ENCODE data around the gene SORCS2.

SORCS2 gene

GRCh38 chr4:7156328-7156727 is 36.0 kb upstream of the SORCS2 start:
- ChIA-PET CTCF (no interaction called here), POLR2A (no interaction called here)
- Histone ChIP-seq H3K4me1 (ENCODE audit: control extremely low read depth in 1 of 4, control insufficient read depth in 4 of 4, insufficient read depth in 4 of 4, low read length in 3 of 4) (no peaks in the 10 kb centered on the region), H3K36me3 (ENCODE audit: control insufficient read depth in 4 of 4, insufficient read depth in 4 of 4, low read length in 3 of 4) (no peaks in the 10 kb centered on the region), H3K27ac (ENCODE audit: insufficient read depth in 1 of 2, low read depth in 1 of 2, low read length in 2 of 2, poor library complexity in 1 of 2, severe bottlenecking in 2 of 2) (no peak overlapping the region), H3K4me3 (ENCODE audit: control insufficient read depth in 1 of 7, extremely low read depth in 1 of 7, insufficient read depth in 4 of 7, low read depth in 2 of 7, low read length in 6 of 7) (no peak overlapping the region), H3K9me3 (ENCODE audit: control extremely low read depth in 1 of 5, control insufficient read depth in 4 of 5, insufficient read depth in 2 of 5, low read depth in 1 of 5, low read length in 4 of 5) (no peaks in the 10 kb centered on the region), H3K27me3 (replicated peaks in 2 of 5; ENCODE audit: control insufficient read depth in 4 of 5, insufficient read depth in 5 of 5, low read length in 4 of 5) (peaks cover 4 to 73% (median 20%) of the 10 kb centered on the region in 5 experiments)
- WGBS (ENCODE audit: insufficient coverage), result 28% methylated on average over 10 of the region's 12 CpGs
- DNase-seq, result no peak

- Histone ChIP-seq H3K4me1 (ENCODE audit: control extremely low read depth in 1 of 4, control insufficient read depth in 4 of 4, insufficient read depth in 4 of 4, low read length in 3 of 4) (no peaks in the 10 kb centered on the region), H3K4me3 (ENCODE audit: control insufficient read depth in 1 of 7, extremely low read depth in 1 of 7, insufficient read depth in 4 of 7, low read depth in 2 of 7, low read length in 6 of 7) (no peak overlapping the region), H3K27ac (ENCODE audit: insufficient read depth in 1 of 2, low read depth in 1 of 2, low read length in 2 of 2, poor library complexity in 1 of 2, severe bottlenecking in 2 of 2) (no peak overlapping the region), H3K36me3 (ENCODE audit: control insufficient read depth in 4 of 4, insufficient read depth in 4 of 4, low read length in 3 of 4) (no peaks in the 10 kb centered on the region), H3K9me3 (ENCODE audit: control extremely low read depth in 1 of 5, control insufficient read depth in 4 of 5, insufficient read depth in 2 of 5, low read depth in 1 of 5, low read length in 4 of 5) (no peaks in the 10 kb centered on the region), H3K27me3 (replicated peaks in 2 of 5; ENCODE audit: control insufficient read depth in 4 of 5, insufficient read depth in 5 of 5, low read length in 4 of 5) (peaks cover 4 to 71% (median 23%) of the 10 kb centered on the region in 5 experiments)
- 64% methylated on average over 10 of the region's 12 CpGs for WGBS (ENCODE audit: insufficient coverage)
- ChIA-PET CTCF (interaction anchor here (0.7 kb wide), 1 partner anchor 9 kb away, joined by 3 read pairs; no protein-coding TSS in a partner anchor), POLR2A (no interaction called here)
- no peak for DNase-seq
Observed at GRCh38 chr4:7156761-7157488, 35.4 kb upstream of the SORCS2 start.

GRCh38 chr4:7157666-7158065 is 34.7 kb upstream of the SORCS2 start:
- Histone ChIP-seq H3K9me3 (ENCODE audit: control extremely low read depth in 1 of 5, control insufficient read depth in 4 of 5, insufficient read depth in 2 of 5, low read depth in 1 of 5, low read length in 4 of 5) (no peaks in the 10 kb centered on the region), H3K4me1 (ENCODE audit: control extremely low read depth in 1 of 4, control insufficient read depth in 4 of 4, insufficient read depth in 4 of 4, low read length in 3 of 4) (no peaks in the 10 kb centered on the region), H3K27me3 (replicated peaks in 2 of 5; ENCODE audit: control insufficient read depth in 4 of 5, insufficient read depth in 5 of 5, low read length in 4 of 5) (peaks cover 4 to 72% (median 23%) of the 10 kb centered on the region in 5 experiments), H3K4me3 (ENCODE audit: control insufficient read depth in 1 of 7, extremely low read depth in 1 of 7, insufficient read depth in 4 of 7, low read depth in 2 of 7, low read length in 6 of 7) (no peak overlapping the region), H3K27ac (ENCODE audit: insufficient read depth in 1 of 2, low read depth in 1 of 2, low read length in 2 of 2, poor library complexity in 1 of 2, severe bottlenecking in 2 of 2) (no peak overlapping the region), H3K36me3 (ENCODE audit: control insufficient read depth in 4 of 4, insufficient read depth in 4 of 4, low read length in 3 of 4) (no peaks in the 10 kb centered on the region)
- 94% methylated on average over 6 of the region's 8 CpGs for WGBS (ENCODE audit: insufficient coverage)
- POLR2A ChIA-PET, result no interaction called here
- no peak for DNase-seq
- CTCF ChIA-PET, result no interaction called here

DNA sequence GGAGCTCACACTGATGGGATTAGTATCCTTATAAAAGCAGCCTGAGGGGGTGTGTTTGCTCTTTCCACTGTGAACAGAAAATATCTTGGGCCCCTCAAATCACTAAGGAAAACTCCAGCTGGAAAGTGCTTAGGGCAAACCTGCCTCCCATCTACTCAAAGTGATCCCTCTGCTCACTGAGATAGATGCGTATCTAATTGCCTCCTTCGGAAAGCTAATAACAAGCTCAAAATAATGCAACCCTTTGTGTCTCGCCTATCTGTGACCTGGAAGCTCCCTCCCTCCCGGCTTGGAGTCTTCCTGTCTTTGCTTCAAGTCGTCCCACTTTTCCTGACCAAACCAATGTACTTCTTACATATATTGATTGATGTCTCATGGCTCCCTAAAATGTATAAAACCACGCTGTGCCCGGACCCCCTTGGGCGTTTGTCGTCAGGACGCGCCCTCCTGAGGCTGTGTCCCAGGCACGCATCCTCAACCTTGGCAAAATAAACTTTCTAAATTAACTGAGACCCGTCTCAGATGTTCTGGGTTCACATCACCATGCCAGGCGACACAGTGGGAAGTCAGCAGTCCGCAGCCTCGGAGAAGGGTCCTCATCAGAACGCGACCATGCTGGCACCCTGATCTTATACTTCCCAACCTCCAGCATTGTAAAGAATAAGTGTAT is 34.1 kb upstream of the SORCS2 start:
- H3K4me3 ChIP-seq (ENCODE audit: control insufficient read depth in 1 of 7, extremely low read depth in 1 of 7, insufficient read depth in 4 of 7, low read depth in 2 of 7, low read length in 6 of 7), result no peak overlapping the region
- DNase-seq, result no peak
- POLR2A ChIA-PET, result no interaction called here
- WGBS (ENCODE audit: insufficient coverage), result 85% methylated on average over 15 of the region's 18 CpGs
- H3K36me3 ChIP-seq (ENCODE audit: control insufficient read depth in 4 of 4, insufficient read depth in 4 of 4, low read length in 3 of 4), result no peaks in the 10 kb centered on the region
- H3K27ac ChIP-seq (ENCODE audit: insufficient read depth in 1 of 2, low read depth in 1 of 2, low read length in 2 of 2, poor library complexity in 1 of 2, severe bottlenecking in 2 of 2), result no peak overlapping the region
- H3K9me3 ChIP-seq (ENCODE audit: control extremely low read depth in 1 of 5, control insufficient read depth in 4 of 5, insufficient read depth in 2 of 5, low read depth in 1 of 5, low read length in 4 of 5), result no peaks in the 10 kb centered on the region
- H3K4me1 ChIP-seq (ENCODE audit: control extremely low read depth in 1 of 4, control insufficient read depth in 4 of 4, insufficient read depth in 4 of 4, low read length in 3 of 4), result no peaks in the 10 kb centered on the region
- peaks cover 4 to 75% (median 23%) of the 10 kb centered on the region in 5 experiments for H3K27me3 ChIP-seq (replicated peaks in 2 of 5; ENCODE audit: control insufficient read depth in 4 of 5, insufficient read depth in 5 of 5, low read length in 4 of 5)
- CTCF ChIA-PET, result no interaction called here

- Histone ChIP-seq H3K9me3 (ENCODE audit: control extremely low read depth in 1 of 5, control insufficient read depth in 4 of 5, insufficient read depth in 2 of 5, low read depth in 1 of 5, low read length in 4 of 5) (no peaks in the 10 kb centered on the region), H3K4me1 (ENCODE audit: control extremely low read depth in 1 of 4, control insufficient read depth in 4 of 4, insufficient read depth in 4 of 4, low read length in 3 of 4) (no peaks in the 10 kb centered on the region), H3K27me3 (replicated peaks in 2 of 5; ENCODE audit: control insufficient read depth in 4 of 5, insufficient read depth in 5 of 5, low read length in 4 of 5) (peaks cover under 1 to 70% (median 21%) of the 10 kb centered on the region in 5 experiments), H3K27ac (ENCODE audit: insufficient read depth in 1 of 2, low read depth in 1 of 2, low read length in 2 of 2, poor library complexity in 1 of 2, severe bottlenecking in 2 of 2) (no peak overlapping the region), H3K4me3 (ENCODE audit: control insufficient read depth in 1 of 7, extremely low read depth in 1 of 7, insufficient read depth in 4 of 7, low read depth in 2 of 7, low read length in 6 of 7) (no peak overlapping the region), H3K36me3 (ENCODE audit: control insufficient read depth in 4 of 4, insufficient read depth in 4 of 4, low read length in 3 of 4) (no peaks in the 10 kb centered on the region)
- DNase-seq, result no peak
- POLR2A ChIA-PET, result no interaction called here
- CTCF ChIA-PET, result no interaction called here
- 88% methylated on average over 6 of the region's 10 CpGs for WGBS (ENCODE audit: insufficient coverage)
Observed at GRCh38 chr4:7158991-7159390, 33.3 kb upstream of the SORCS2 start.

DNA sequence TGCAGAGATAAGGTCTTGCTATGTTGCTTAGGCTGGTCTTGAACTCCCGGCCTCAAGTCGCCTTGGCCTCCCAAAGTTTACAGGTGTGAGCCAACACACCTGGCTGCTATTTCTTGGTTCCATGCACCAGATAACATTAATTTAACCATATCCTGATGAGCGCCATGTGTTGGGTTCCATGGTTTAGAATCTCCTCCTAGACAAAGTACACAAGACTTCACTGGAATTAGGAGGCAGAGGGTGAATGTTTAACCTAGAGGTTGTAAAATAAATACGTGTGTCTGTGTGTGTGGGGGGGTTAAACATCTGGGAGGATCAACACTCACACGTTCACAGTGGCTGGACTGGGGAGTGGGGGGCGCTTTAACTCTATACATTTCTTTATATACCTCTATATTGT is 32.4 kb upstream of the SORCS2 start:
- Histone ChIP-seq H3K27ac (ENCODE audit: insufficient read depth in 1 of 2, low read depth in 1 of 2, low read length in 2 of 2, poor library complexity in 1 of 2, severe bottlenecking in 2 of 2) (no peak overlapping the region), H3K27me3 (replicated peaks in 2 of 5; ENCODE audit: control insufficient read depth in 4 of 5, insufficient read depth in 5 of 5, low read length in 4 of 5) (peaks cover 0 to 61% (median 21%) of the 10 kb centered on the region in 5 experiments), H3K9me3 (ENCODE audit: control extremely low read depth in 1 of 5, control insufficient read depth in 4 of 5, insufficient read depth in 2 of 5, low read depth in 1 of 5, low read length in 4 of 5) (no peaks in the 10 kb centered on the region), H3K4me1 (ENCODE audit: control extremely low read depth in 1 of 4, control insufficient read depth in 4 of 4, insufficient read depth in 4 of 4, low read length in 3 of 4) (no peaks in the 10 kb centered on the region), H3K36me3 (ENCODE audit: control insufficient read depth in 4 of 4, insufficient read depth in 4 of 4, low read length in 3 of 4) (no peaks in the 10 kb centered on the region), H3K4me3 (ENCODE audit: control insufficient read depth in 1 of 7, extremely low read depth in 1 of 7, insufficient read depth in 4 of 7, low read depth in 2 of 7, low read length in 6 of 7) (no peak overlapping the region)
- CTCF ChIA-PET, result no interaction called here
- DNase-seq, result no peak
- WGBS (ENCODE audit: insufficient coverage), result 100% methylated on average over 1 of the region's 6 CpGs
- POLR2A ChIA-PET, result no interaction called here

DNA sequence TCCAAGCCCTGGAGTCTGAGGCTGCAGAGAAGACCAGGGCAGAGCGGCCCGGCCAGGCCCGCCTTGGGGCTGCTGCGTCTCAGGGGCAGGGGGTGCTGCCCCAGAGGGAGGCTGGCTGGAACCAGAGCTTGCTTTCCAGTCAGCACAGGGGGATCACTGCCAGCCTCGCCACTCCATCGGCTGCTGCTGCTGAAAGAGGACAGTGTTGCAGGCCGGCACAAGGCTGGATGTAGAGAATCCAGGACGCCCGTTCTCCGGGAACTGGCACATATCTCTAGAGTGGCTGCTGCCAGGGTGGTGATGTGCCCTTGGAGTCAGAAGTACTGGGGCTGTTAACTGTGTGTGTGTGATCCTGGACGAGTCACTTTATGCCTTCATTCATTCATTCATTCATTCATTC is 31.9 kb upstream of the SORCS2 start:
- CTCF ChIA-PET, result no interaction called here
- no peaks in the 10 kb centered on the region for H3K36me3 ChIP-seq (ENCODE audit: control insufficient read depth in 4 of 4, insufficient read depth in 4 of 4, low read length in 3 of 4)
- no peaks in the 10 kb centered on the region for H3K4me1 ChIP-seq (ENCODE audit: control extremely low read depth in 1 of 4, control insufficient read depth in 4 of 4, insufficient read depth in 4 of 4, low read length in 3 of 4)
- DNase-seq, result no peak
- 96% methylated on average over 9 of the region's 11 CpGs for WGBS (ENCODE audit: insufficient coverage)
- no peak overlapping the region for H3K4me3 ChIP-seq (ENCODE audit: control insufficient read depth in 1 of 7, extremely low read depth in 1 of 7, insufficient read depth in 4 of 7, low read depth in 2 of 7, low read length in 6 of 7)
- no peaks in the 10 kb centered on the region for H3K9me3 ChIP-seq (ENCODE audit: control extremely low read depth in 1 of 5, control insufficient read depth in 4 of 5, insufficient read depth in 2 of 5, low read depth in 1 of 5, low read length in 4 of 5)
- H3K27ac ChIP-seq (ENCODE audit: insufficient read depth in 1 of 2, low read depth in 1 of 2, low read length in 2 of 2, poor library complexity in 1 of 2, severe bottlenecking in 2 of 2), result no peak overlapping the region
- POLR2A ChIA-PET, result no interaction called here
- H3K27me3 ChIP-seq (replicated peaks in 2 of 5; ENCODE audit: control insufficient read depth in 4 of 5, insufficient read depth in 5 of 5, low read length in 4 of 5), result peaks cover 0 to 58% (median 19%) of the 10 kb centered on the region in 5 experiments

Measured in common myeloid progenitor, CD34-positive (primary cell).